Measurements from ENCODE around the gene LEMD3.

LEMD3 gene

DNA sequence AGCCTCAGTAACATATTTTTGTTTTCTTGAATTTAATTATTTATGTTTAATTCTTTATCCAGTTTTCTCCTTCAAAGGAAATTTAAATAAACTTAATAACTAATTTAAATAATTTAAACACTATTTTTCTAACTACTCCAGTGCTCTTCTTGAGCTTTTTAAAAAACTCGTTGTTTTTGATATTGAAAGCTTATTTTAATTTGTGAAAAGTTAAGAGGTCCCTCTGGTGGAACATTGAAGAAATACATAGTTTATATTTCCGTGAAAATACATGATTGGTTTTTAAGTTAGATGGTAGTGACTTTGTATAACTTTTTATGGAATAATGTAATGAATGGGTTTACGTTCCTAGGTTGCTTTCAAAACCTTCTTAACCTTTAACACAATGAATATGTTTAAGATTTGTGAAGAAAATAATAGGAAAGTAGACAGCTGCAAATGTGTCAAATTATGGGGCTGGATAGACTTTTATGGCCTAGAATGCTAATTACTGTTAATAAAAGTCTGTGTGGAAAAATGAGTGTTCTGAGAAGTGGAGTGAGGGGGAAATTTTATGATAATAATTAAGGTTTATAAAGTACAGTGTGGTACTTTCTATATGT, 63.2 kb downstream of the LEMD3 start:
- TF ChIP-seq, protein P1, sequence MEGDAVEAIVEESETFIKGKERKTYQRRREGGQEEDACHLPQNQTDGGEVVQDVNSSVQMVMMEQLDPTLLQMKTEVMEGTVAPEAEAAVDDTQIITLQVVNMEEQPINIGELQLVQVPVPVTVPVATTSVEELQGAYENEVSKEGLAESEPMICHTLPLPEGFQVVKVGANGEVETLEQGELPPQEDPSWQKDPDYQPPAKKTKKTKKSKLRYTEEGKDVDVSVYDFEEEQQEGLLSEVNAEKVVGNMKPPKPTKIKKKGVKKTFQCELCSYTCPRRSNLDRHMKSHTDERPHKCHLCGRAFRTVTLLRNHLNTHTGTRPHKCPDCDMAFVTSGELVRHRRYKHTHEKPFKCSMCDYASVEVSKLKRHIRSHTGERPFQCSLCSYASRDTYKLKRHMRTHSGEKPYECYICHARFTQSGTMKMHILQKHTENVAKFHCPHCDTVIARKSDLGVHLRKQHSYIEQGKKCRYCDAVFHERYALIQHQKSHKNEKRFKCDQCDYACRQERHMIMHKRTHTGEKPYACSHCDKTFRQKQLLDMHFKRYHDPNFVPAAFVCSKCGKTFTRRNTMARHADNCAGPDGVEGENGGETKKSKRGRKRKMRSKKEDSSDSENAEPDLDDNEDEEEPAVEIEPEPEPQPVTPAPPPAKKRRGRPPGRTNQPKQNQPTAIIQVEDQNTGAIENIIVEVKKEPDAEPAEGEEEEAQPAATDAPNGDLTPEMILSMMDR (IDR thresholded peaks at IDR 0.05) = no peak
- H3K27me3 ChIP-seq = no peaks in the 10 kb centered on the region
- peaks cover 0 to 4% of the 10 kb centered on the region in 2 experiments for H3K4me1 ChIP-seq (ENCODE audit: control insufficient read depth in 1 of 2, insufficient read depth in 1 of 2, low read depth in 1 of 2, low read length in 1 of 2)
- H3K27ac ChIP-seq = no peak overlapping the region
- peaks cover 8% of the 10 kb centered on the region for H3K36me3 ChIP-seq
- H3K9me3 ChIP-seq = no peaks in the 10 kb centered on the region
- H3K4me3 ChIP-seq (ENCODE audit: low read depth in 1 of 2, low read length in 1 of 2) = no peak overlapping the region

DNA sequence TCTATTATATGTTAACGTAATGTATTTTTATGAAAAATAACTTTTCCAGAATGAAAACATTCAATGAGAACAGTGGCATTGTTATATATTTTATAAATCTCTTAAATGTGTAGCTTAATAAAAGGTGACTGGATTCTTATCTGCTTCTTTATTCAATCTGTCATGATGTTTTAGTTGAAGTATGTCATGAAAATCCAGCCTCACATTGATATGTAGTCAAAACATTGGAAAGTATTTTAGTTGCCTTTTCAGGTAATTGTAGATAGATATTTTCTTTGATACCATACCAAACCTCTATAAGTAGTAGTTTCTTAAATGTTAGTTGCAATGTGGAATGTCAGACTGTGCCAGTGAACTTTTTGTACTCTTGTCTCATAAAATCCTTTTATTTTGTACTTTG, 67.8 kb downstream of the LEMD3 start:
- Histone ChIP-seq H3K36me3 (peaks cover 25% of the 10 kb centered on the region), H3K9me3 (no peaks in the 10 kb centered on the region), H3K27me3 (no peaks in the 10 kb centered on the region), H3K27ac (no peak overlapping the region), H3K4me1 (ENCODE audit: control insufficient read depth in 1 of 2, insufficient read depth in 1 of 2, low read depth in 1 of 2, low read length in 1 of 2) (peaks cover 0 to 2% of the 10 kb centered on the region in 2 experiments), H3K4me3 (ENCODE audit: low read depth in 1 of 2, low read length in 1 of 2) (no peak overlapping the region)
- TF ChIP-seq, protein P1 (IDR thresholded peaks at IDR 0.05) = no peak

DNA sequence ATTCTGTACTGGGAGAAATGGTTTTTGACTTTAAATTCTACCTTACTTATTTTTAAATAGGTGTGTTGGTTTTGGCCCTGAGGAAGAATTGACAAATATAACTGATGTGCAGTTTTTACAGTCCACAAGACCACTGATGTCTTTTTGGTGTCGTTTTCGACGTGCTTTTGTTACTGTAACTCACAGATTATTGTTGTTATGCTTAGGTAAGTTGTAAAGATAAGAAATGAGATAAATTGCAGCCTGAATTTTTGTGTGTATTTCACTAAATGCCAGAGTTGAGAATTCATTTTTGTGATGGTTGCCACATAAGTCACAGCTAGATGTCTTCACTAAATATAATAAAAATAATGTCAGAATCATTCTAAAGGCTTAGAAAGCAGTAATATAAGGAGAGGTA, 69.2 kb downstream of the LEMD3 start:
- H3K9me3 ChIP-seq = no peaks in the 10 kb centered on the region
- peaks cover 37% of the 10 kb centered on the region for H3K36me3 ChIP-seq
- H3K27ac ChIP-seq = no peak overlapping the region
- no peaks in the 10 kb centered on the region for H3K4me1 ChIP-seq (ENCODE audit: control insufficient read depth in 1 of 2, insufficient read depth in 1 of 2, low read depth in 1 of 2, low read length in 1 of 2)
- no peaks in the 10 kb centered on the region for H3K27me3 ChIP-seq
- TF ChIP-seq, protein P1 (IDR thresholded peaks at IDR 0.05) = no peak
- no peak overlapping the region for H3K4me3 ChIP-seq (ENCODE audit: low read depth in 1 of 2, low read length in 1 of 2)

DNA sequence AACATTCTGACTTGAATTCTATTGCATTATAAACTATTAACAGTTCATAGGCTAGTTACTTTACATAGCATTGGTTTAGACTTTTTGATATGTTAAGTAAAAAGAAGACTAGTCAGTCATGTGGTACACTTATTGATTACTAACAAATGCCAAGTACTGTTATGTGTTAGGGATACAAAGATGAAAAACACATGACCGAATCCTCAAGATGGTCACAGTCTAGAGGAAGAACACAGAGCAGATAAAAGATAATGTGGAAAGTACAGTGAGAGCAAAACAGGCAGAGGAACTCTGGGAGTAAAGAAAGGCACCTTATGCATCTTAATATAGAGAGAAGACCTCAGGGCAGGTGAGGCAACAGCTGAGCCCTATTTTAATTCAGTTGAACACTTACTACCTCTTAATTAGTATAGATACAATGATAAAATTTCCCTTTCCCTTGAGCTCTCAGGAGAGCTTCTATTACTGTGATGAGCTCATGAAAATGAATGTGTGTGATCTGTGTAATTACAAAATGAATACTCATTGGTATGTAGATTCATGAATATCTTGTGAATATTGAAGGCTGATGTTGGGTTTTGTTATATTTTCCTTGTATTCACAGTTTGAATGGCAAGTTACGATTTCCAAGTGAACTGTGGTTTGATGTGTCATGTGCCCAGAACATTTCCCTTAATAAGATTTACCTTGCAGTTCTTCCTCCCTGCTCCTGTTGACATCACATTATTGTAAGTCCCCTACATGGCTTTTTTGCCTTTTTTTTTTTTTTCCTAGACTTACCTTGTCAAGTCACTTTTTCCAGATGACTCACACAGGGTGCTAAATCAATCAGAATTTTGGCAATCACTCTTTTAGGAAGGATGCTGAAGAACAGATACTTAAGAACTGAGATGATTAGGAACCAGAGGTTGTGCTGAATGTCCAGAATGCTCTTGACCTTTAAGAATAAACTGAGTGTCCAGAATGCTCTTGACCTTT, 79.6 kb downstream of the LEMD3 start:
- no peaks in the 10 kb centered on the region for H3K9me3 ChIP-seq
- H3K4me3 ChIP-seq (ENCODE audit: low read depth in 1 of 2, low read length in 1 of 2) = no peak overlapping the region
- no peaks in the 10 kb centered on the region for H3K4me1 ChIP-seq (ENCODE audit: control insufficient read depth in 1 of 2, insufficient read depth in 1 of 2, low read depth in 1 of 2, low read length in 1 of 2)
- no peaks in the 10 kb centered on the region for H3K27me3 ChIP-seq
- TF ChIP-seq, protein P1 (IDR thresholded peaks at IDR 0.05) = no peak
- no peak overlapping the region for H3K27ac ChIP-seq
- peaks cover 44% of the 10 kb centered on the region for H3K36me3 ChIP-seq

DNA sequence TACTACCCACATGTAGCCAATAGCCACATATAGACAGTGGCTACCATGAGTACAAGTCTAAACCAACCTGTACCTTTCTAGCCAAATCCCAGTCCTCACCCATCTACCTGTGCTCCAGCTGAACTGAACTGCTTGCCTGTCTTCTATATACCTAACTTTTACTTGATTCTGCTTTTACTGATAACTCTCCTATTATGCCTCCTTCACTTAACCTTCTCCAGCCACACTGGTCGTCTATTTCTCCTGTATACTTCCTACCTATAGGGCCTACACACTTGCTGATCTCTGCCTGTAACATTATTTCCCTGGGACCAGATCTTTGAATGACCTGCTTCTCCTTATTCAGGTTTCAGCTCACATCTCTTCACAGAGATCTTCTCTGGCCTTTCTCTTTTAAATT, 83.1 kb downstream of the LEMD3 start:
- Histone ChIP-seq H3K27me3 (no peaks in the 10 kb centered on the region), H3K4me3 (ENCODE audit: low read depth in 1 of 2, low read length in 1 of 2) (no peak overlapping the region), H3K4me1 (ENCODE audit: control insufficient read depth in 1 of 2, insufficient read depth in 1 of 2, low read depth in 1 of 2, low read length in 1 of 2) (no peaks in the 10 kb centered on the region), H3K36me3 (peaks cover 11% of the 10 kb centered on the region), H3K27ac (no peak overlapping the region), H3K9me3 (no peaks in the 10 kb centered on the region)
- TF ChIP-seq, protein P1 (IDR thresholded peaks at IDR 0.05) = no peak

Measured in neutrophil (primary cell).